ENCODE measurements around the gene CDC25C.

Gene CDC25C

DNA sequence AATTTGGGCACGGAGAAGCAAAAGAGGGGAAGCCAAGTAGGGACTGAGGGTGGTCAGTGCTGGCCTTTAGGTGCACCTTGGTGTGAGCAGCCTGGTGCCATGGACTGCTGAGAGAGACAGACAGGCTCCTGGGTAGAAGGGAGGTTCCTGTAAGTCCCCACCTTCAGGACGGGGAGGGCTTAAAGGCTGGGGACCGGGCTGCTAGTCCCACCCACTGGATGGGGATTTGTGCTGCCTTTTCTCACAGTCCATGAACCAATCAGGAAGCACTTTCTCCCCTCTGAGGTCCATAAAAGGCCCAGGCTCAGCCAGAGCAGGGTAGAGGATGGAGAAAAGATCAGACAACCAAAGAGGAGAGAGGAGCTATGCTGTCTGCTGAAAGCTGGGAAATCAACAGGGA is 15.2 kb downstream of the CDC25C start:
- TF ChIP-seq EZH2 (IDR thresholded peaks at IDR 0.05) (no peak), FOXP2 (optimal IDR thresholded peaks at IDR 0.05; ENCODE audit: control extremely low read depth, extremely low read length, insufficient read depth) (no peak), POLR2AphosphoS5 (IDR thresholded peaks at IDR 0.05; ENCODE audit: borderline replicate concordance, low read depth, low read length) (no peak)
- no peak overlapping the region for H3K27ac ChIP-seq

DNA sequence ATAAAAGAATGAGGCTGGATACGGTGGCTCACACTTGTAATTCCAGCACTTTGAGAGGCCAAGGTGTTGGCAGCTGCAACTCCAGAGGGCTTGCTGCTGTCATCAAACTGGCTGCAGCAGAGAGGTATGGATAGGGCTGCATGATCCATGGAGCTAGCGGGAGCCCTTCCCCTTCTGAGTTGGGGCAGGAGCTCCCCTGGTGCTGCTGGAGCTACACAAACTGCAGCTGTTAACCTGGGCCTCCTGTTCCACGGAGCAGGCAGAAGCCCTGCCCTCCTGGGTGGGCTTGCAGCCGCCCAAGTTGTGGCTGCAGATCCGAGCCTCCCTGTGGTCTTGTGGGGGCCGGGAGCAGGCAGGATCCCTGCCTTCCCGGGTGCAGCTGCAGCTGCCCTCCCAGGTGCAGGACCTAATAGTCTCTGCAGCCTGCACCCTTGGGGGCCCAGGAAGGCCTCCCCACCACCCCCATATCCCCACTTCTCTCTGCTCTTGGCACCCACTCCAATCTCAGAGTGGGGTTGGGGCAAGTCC is 15.8 kb downstream of the CDC25C start:
- DNase-seq (ENCODE audit: low read depth, low spot score) = no peak

More for the DNA sequence above, 15.2 kb downstream of the CDC25C start:
- peaks cover 9% of the 10 kb centered on the region; the same call in 1 of the 2 replicates for H3K36me3 ChIP-seq (ENCODE audit: insufficient read depth, low read length)
- no peak for DNase-seq (ENCODE audit: low read depth, low spot score)
- H3K4me3 ChIP-seq = no peak overlapping the region
- H3K9ac ChIP-seq (ENCODE audit: insufficient read length) = no peak overlapping the region
- no peaks in the 10 kb centered on the region for H3K9me3 ChIP-seq (ENCODE audit: low read depth, low read length)

DNA sequence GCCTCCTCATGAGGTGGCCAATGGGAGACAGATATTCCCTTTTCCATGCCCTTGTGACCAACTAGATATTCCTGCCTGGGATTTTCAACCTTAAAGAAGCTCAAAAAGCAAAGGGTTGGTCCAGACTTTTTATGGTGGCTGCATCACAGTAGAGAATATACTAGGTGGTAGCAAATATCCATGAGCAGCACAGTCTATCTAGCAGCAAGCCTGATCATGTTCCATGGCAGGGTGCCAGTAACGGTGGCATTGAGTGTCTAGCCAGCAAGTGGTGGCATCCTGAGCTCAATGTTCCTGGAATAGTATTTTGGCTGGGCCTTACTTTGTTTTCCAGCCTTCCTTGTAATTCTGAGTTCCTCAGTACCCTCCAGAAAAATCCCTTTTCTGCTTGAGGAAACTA is 25.8 kb downstream of the CDC25C start:
- H3K36me3 ChIP-seq (ENCODE audit: insufficient read depth, low read length) = no peaks in the 10 kb centered on the region
- no peak for TF ChIP-seq EZH2 (IDR thresholded peaks at IDR 0.05)
- TF ChIP-seq POLR2AphosphoS5 (IDR thresholded peaks at IDR 0.05; ENCODE audit: borderline replicate concordance, low read depth, low read length) = no peak
- no peak for TF ChIP-seq FOXP2 (optimal IDR thresholded peaks at IDR 0.05; ENCODE audit: control extremely low read depth, extremely low read length, insufficient read depth)
- H3K27ac ChIP-seq = no peak overlapping the region
- no peaks in the 10 kb centered on the region for H3K9me3 ChIP-seq (ENCODE audit: low read depth, low read length)
- H3K9ac ChIP-seq (ENCODE audit: insufficient read length) = no peak overlapping the region
- no peak for DNase-seq (ENCODE audit: low read depth, low spot score)
- no peak overlapping the region for H3K4me3 ChIP-seq

More for the DNA sequence above, 15.8 kb downstream of the CDC25C start:
- Histone ChIP-seq H3K9ac (ENCODE audit: insufficient read length) (no peak overlapping the region), H3K36me3 (ENCODE audit: insufficient read depth, low read length) (peaks cover 9% of the 10 kb centered on the region; the same call in 1 of the 2 replicates), H3K27ac (no peak overlapping the region), H3K9me3 (ENCODE audit: low read depth, low read length) (no peaks in the 10 kb centered on the region), H3K4me3 (no peak overlapping the region)
- TF ChIP-seq POLR2AphosphoS5 (IDR thresholded peaks at IDR 0.05; ENCODE audit: borderline replicate concordance, low read depth, low read length) = no peak

DNA sequence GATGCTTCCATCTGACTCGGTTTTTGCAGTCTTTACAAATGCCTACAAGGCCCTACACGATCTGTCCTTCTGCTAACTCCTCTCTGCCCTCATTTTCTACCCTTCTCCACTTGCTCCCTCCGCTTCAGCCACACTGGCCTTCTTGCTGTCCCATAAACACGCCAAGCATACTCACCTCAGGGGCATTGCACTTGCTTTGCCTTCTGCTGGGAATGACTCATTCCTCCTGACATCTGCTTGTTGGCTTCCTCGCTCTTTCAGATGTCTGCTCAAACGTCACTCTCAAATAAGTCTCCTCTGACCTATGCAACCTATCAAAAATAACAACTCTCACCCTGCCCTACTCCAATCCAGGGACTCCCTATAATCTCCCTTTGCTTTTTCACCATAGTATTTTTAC is 28.2 kb downstream of the CDC25C start:
- no peak overlapping the region for H3K27ac ChIP-seq
- H3K9ac ChIP-seq (ENCODE audit: insufficient read length) = no peak overlapping the region
- DNase-seq (ENCODE audit: low read depth, low spot score) = no peak
- H3K36me3 ChIP-seq (ENCODE audit: insufficient read depth, low read length) = peaks cover 7% of the 10 kb centered on the region
- no peak overlapping the region for H3K4me3 ChIP-seq
- H3K9me3 ChIP-seq (ENCODE audit: low read depth, low read length) = no peaks in the 10 kb centered on the region
- TF ChIP-seq EZH2 (IDR thresholded peaks at IDR 0.05) = no peak
- TF ChIP-seq POLR2AphosphoS5 (IDR thresholded peaks at IDR 0.05; ENCODE audit: borderline replicate concordance, low read depth, low read length) = no peak
- TF ChIP-seq FOXP2 (optimal IDR thresholded peaks at IDR 0.05; ENCODE audit: control extremely low read depth, extremely low read length, insufficient read depth) = no peak

DNA sequence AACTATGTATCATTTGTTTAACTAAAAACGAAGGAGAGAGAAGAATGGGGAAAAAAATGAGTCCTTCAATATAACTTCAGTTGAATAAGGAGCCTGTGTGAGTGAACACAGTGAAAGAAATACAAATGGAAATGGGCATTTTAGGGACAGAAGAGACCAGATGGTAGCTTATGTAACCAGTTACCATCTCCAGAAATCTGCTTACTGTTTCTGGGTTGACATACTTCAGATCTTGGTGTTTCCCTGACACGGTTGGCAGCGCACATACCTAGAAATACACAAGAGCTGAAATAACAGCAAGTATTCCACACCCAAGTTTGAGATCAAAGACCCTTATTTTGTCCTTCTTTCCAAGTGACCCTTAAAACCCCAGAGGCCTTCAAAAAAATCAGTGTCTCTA is 42.3 kb downstream of the CDC25C start:
- no peak for DNase-seq (ENCODE audit: low read depth, low spot score)
- no peak overlapping the region for H3K27ac ChIP-seq
- no peak overlapping the region for H3K9ac ChIP-seq (ENCODE audit: insufficient read length)
- no peaks in the 10 kb centered on the region for H3K9me3 ChIP-seq (ENCODE audit: low read depth, low read length)
- TF ChIP-seq FOXP2 (optimal IDR thresholded peaks at IDR 0.05; ENCODE audit: control extremely low read depth, extremely low read length, insufficient read depth) (no peak), POLR2AphosphoS5 (IDR thresholded peaks at IDR 0.05; ENCODE audit: borderline replicate concordance, low read depth, low read length) (no peak), EZH2 (IDR thresholded peaks at IDR 0.05) (no peak)
- H3K36me3 ChIP-seq (ENCODE audit: insufficient read depth, low read length) = peaks cover 6% of the 10 kb centered on the region; the same call in 1 of the 2 replicates
- H3K4me3 ChIP-seq = no peak overlapping the region

DNA sequence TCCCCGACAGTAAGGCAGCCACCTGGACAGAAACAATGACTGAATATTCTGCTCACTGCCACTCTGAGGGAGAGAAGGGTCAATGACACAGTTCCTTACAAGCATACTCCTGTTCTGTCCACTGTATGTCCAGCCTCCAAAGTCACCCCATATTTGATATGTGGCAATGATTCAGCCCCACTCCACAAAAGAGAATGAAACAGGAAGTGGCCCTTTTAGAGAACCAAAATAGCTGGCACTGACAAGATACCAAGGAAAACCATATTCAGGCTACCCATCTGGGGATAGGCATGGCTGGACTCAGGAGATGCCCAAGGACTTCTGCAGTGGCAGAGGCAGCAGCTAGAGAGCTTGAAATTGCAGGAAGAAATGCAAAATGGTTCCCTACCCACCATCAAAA is 44.4 kb downstream of the CDC25C start:
- Histone ChIP-seq H3K36me3 (ENCODE audit: insufficient read depth, low read length) (peaks cover 6% of the 10 kb centered on the region; the same call in 1 of the 2 replicates), H3K27ac (no peak overlapping the region), H3K4me3 (no peak overlapping the region), H3K9me3 (ENCODE audit: low read depth, low read length) (no peaks in the 10 kb centered on the region), H3K9ac (ENCODE audit: insufficient read length) (no peak overlapping the region)
- DNase-seq (ENCODE audit: low read depth, low spot score) = no peak
- TF ChIP-seq POLR2AphosphoS5 (IDR thresholded peaks at IDR 0.05; ENCODE audit: borderline replicate concordance, low read depth, low read length) = no peak
- no peak for TF ChIP-seq FOXP2 (optimal IDR thresholded peaks at IDR 0.05; ENCODE audit: control extremely low read depth, extremely low read length, insufficient read depth)
- no peak for TF ChIP-seq EZH2 (IDR thresholded peaks at IDR 0.05)

DNA sequence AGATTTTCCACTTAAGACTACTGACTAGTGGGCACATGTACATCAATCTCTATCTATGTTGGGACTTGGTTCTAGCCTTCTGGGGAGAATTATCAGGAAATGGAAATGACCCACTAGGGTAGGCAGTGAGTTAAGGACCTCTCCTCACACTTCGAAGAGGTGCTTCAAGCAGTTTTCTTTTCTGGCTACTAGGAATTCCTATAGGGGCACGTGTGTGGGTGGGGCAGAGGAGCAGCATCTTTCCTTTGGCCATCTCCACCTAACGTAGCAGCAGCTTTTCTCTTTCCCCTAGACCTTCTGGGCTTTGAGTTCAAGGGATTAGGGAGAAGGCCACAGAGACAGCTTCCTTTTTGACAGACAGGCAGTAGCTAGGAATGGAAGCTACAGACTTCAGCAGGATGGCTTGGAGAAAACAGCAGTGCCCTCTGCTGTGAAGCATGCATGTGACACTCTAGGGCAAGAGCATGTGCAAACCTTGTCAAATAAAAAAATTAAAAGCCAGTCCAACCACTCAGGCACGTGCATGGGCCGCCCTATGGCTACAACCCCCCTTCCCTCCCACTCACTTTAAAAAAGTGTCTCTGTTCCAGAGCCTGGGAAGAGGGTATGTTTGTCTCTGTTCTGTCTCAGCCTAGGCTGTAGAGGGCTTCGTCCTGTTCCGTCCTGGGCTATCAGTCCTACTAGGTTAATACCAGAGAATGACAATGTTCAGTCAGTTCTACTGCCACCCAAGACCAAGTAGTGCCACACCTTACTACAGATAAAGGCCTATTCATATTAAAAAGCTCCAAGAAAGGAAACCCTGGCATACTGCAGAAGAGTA is 48.5 kb downstream of the CDC25C start:
- DNase-seq (ENCODE audit: low read depth, low spot score) = no peak
- TF ChIP-seq EZH2 (IDR thresholded peaks at IDR 0.05) (no peak), POLR2AphosphoS5 (IDR thresholded peaks at IDR 0.05; ENCODE audit: borderline replicate concordance, low read depth, low read length) (no peak), FOXP2 (optimal IDR thresholded peaks at IDR 0.05; ENCODE audit: control extremely low read depth, extremely low read length, insufficient read depth) (no peak)
- Histone ChIP-seq H3K4me3 (no peak overlapping the region), H3K36me3 (ENCODE audit: insufficient read depth, low read length) (peaks cover 6% of the 10 kb centered on the region; the same call in 1 of the 2 replicates), H3K9me3 (ENCODE audit: low read depth, low read length) (no peaks in the 10 kb centered on the region), H3K9ac (ENCODE audit: insufficient read length) (no peak overlapping the region), H3K27ac (no peak overlapping the region)

DNA sequence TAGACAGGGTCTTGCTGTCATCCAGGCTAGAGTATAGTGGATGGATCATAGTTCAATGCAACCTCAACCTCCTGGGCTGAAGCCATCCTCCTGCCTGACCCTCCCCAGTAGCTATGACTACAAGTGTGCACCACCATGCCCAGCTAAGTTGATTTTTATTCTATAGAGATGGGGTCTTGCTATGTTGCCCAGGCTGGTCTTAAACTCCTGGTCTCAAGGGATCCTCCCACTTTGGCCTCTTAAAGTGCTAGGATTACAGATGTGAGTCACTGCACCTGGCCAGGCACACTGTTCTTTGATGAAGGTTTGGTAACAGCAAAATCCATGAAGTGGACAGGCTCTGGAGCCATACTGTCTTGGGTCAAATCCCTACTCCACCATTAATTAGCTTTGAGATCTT is 50.7 kb downstream of the CDC25C start:
- TF ChIP-seq EZH2 (IDR thresholded peaks at IDR 0.05) = no peak
- no peak for TF ChIP-seq POLR2AphosphoS5 (IDR thresholded peaks at IDR 0.05; ENCODE audit: borderline replicate concordance, low read depth, low read length)
- TF ChIP-seq FOXP2 (optimal IDR thresholded peaks at IDR 0.05; ENCODE audit: control extremely low read depth, extremely low read length, insufficient read depth) = no peak
- Histone ChIP-seq H3K4me3 (no peak overlapping the region), H3K27ac (no peak overlapping the region), H3K9me3 (ENCODE audit: low read depth, low read length) (no peaks in the 10 kb centered on the region), H3K9ac (ENCODE audit: insufficient read length) (no peak overlapping the region), H3K36me3 (ENCODE audit: insufficient read depth, low read length) (peaks cover 6% of the 10 kb centered on the region; the same call in 1 of the 2 replicates)
- no peak for DNase-seq (ENCODE audit: low read depth, low spot score)

Data from SK-N-MC (cell line).